HFFc6 (cell line): ENCODE measurements around the gene DNAJC16. TPM values are rescaled to one million over a fixed set of nuclear protein-coding genes. Genes with fewer than 3 reads are reported as not detected.

ENCODE experiments used
- DNase-seq: peaks from one replicate; pipeline ENCODE4 v3.0.0-alpha.2; 2018
- H3K27ac Mint-ChIP-seq: 2 replicates; pipeline ENCODE4 v1.8.0; 2020; ENCODE audit warnings: mild to moderate bottlenecking, mixed read lengths
- H3K27me3 Mint-ChIP-seq: 2 replicates; pipeline ENCODE4 v1.8.0; 2021; ENCODE audit warnings: mild to moderate bottlenecking, moderate library complexity, mixed read lengths; ENCODE audit not compliant: insufficient read depth
- H3K36me3 Mint-ChIP-seq: 2 replicates; pipeline ENCODE4 v1.8.0; 2021; ENCODE audit warnings: low read depth, mixed read lengths
- H3K4me1 Mint-ChIP-seq: 2 replicates; pipeline ENCODE4 v1.8.0; 2020; ENCODE audit warnings: low read depth, mixed read lengths
- H3K4me3 Mint-ChIP-seq: 2 replicates; pipeline ENCODE4 v1.8.0; 2020; ENCODE audit warnings: mild to moderate bottlenecking, moderate library complexity, mixed read lengths
- H3K9me3 Mint-ChIP-seq: 2 replicates; pipeline ENCODE4 v1.8.0; 2020; ENCODE audit warnings: mild to moderate bottlenecking, mixed read lengths
- CTCF ChIP-seq: fragments of 200-600 bp; sonication (generic); IDR thresholded peaks from 2 replicates; pipeline ENCODE4 v1.5.0; 2021; ENCODE audit warnings: antibody characterized with exemption, mild to moderate bottlenecking
- total RNA-seq, 6 experiments: library from RNA; stranded (reverse); fragmentation: NEBNext Ultra II Directional; extraction: Animal tissue kit (Norgen Biotek cat#: 25700); gene quantifications; 2 replicates in 1 of 6; 3 replicates in 5 of 6; pipeline ENCODE4 v1.2.3, GENCODE V29; 2021

Gene DNAJC16
- total RNA-seq, 6 experiments from 2014 or later: 21.5 to 26.5 (median 22.8) TPM

- peaks cover 28% of the 10 kb centered on the region for H3K36me3 Mint-ChIP-seq
- no peaks in the 10 kb centered on the region for H3K9me3 Mint-ChIP-seq
- no peak overlapping the region for H3K27ac Mint-ChIP-seq
- no peak for TF ChIP-seq CTCF
- H3K4me1 Mint-ChIP-seq: peaks cover 24% of the 10 kb centered on the region
- DNase-seq: no peak
- H3K27me3 Mint-ChIP-seq: no peaks in the 10 kb centered on the region
- H3K4me3 Mint-ChIP-seq: no peak overlapping the region
Measured at GRCh38 chr1:15541231-15541792, 14.7 kb downstream of the DNAJC16 start.

- no peaks in the 10 kb centered on the region for H3K27me3 Mint-ChIP-seq
Measured at GRCh38 chr1:15542388-15543250, 16.0 kb downstream of the DNAJC16 start.

GRCh38 chr1:15543251-15543588, 16.6 kb downstream of the DNAJC16 start:
- no peaks in the 10 kb centered on the region for H3K27me3 Mint-ChIP-seq
- DNase-seq: no peak
- H3K9me3 Mint-ChIP-seq: no peaks in the 10 kb centered on the region
- H3K4me1 Mint-ChIP-seq: peaks cover 24% of the 10 kb centered on the region
- no peak for TF ChIP-seq CTCF
- H3K36me3 Mint-ChIP-seq: peaks cover 31% of the 10 kb centered on the region
- H3K4me3 Mint-ChIP-seq: no peak overlapping the region; the same call in 1 of the 2 replicates
- peak overlapping the region; percentile 51 for H3K27ac Mint-ChIP-seq

More at GRCh38 chr1:15542388-15543250, 16.0 kb downstream of the DNAJC16 start:
- H3K9me3 Mint-ChIP-seq: no peaks in the 10 kb centered on the region
- H3K36me3 Mint-ChIP-seq: peaks cover 25% of the 10 kb centered on the region
- no peak for TF ChIP-seq CTCF
- H3K27ac Mint-ChIP-seq: peak overlapping the region; percentile 51; the same call in 1 of the 2 replicates
- DNase-seq: no peak
- H3K4me3 Mint-ChIP-seq: no peak overlapping the region; the same call in 1 of the 2 replicates
- peaks cover 24% of the 10 kb centered on the region for H3K4me1 Mint-ChIP-seq

- no peak overlapping the region for H3K4me3 Mint-ChIP-seq
- H3K4me1 Mint-ChIP-seq: peaks cover 24% of the 10 kb centered on the region
- H3K9me3 Mint-ChIP-seq: no peaks in the 10 kb centered on the region
- H3K27ac Mint-ChIP-seq: peak overlapping the region; percentile 51
- peaks cover 28% of the 10 kb centered on the region for H3K36me3 Mint-ChIP-seq
- no peaks in the 10 kb centered on the region for H3K27me3 Mint-ChIP-seq
- DNase-seq: peak; percentile 43
- no peak for TF ChIP-seq CTCF
Measured at GRCh38 chr1:15543589-15544568, 17.2 kb downstream of the DNAJC16 start.

- Mint-ChIP-seq H3K36me3 (peaks cover 13% of the 10 kb centered on the region), H3K27me3 (no peaks in the 10 kb centered on the region), H3K9me3 (no peaks in the 10 kb centered on the region), H3K4me3 (no peak overlapping the region), H3K4me1 (peaks cover 18% of the 10 kb centered on the region), H3K27ac (no peak overlapping the region)
- TF ChIP-seq CTCF: no peak
- no peak for DNase-seq
Measured at GRCh38 chr1:15546641-15547040, 20.0 kb downstream of the DNAJC16 start.
